Mesendoderm (in vitro differentiated cells): ENCODE measurements around the gene MAOB.

Experiments used
- DNase-seq: peaks from one replicate; pipeline ENCODE4 v3.0.0; 2013
- H2AK5ac ChIP-seq: 2 replicates; pipeline ENCODE4 v1.6.1; 2013; ENCODE audit warnings: low read length, inconsistent platforms
- H2BK120ac ChIP-seq: 2 replicates; pipeline ENCODE4 v1.6.1; 2013; ENCODE audit warnings: low read depth, mild to moderate bottlenecking, low read length, moderate library complexity, mixed read lengths
- H2BK15ac ChIP-seq: replicated peaks from 2 replicates; pipeline ENCODE4 v1.6.1; 2013; ENCODE audit warnings: low read depth, mild to moderate bottlenecking, moderate library complexity
- H2BK5ac ChIP-seq: 2 replicates; pipeline ENCODE4 v1.6.1; 2013; ENCODE audit warnings: low read length, inconsistent platforms
- H3K18ac ChIP-seq: 2 replicates; pipeline ENCODE4 v1.6.1; 2013; ENCODE audit warnings: mild to moderate bottlenecking, low read length, mixed read lengths
- H3K23ac ChIP-seq: one replicate; pipeline ENCODE4 v1.6.1; 2013; ENCODE audit warnings: low read length
- H3K27ac ChIP-seq: 2 replicates; pipeline ENCODE4 v1.5.1; 2013; ENCODE audit warnings: low read depth, mild to moderate bottlenecking, inconsistent platforms, low read length, moderate library complexity
- H3K27me3 ChIP-seq: 2 replicates; pipeline ENCODE4 v1.6.1; 2013; ENCODE audit warnings: low read length, control low read depth, mild to moderate bottlenecking, inconsistent platforms; ENCODE audit not compliant: insufficient read depth, poor library complexity
- H3K36me3 ChIP-seq: 2 replicates; pipeline ENCODE4 v1.6.1; 2013; ENCODE audit warnings: low read length, inconsistent platforms; ENCODE audit not compliant: control insufficient read depth, insufficient read depth
- H3K4ac ChIP-seq: one replicate; pipeline ENCODE4 v1.6.1; 2013; ENCODE audit warnings: low read depth, mild to moderate bottlenecking, low read length, moderate library complexity
- H3K4me1 ChIP-seq: 2 replicates; pipeline ENCODE4 v1.6.1; 2013; ENCODE audit warnings: low read depth, low read length, inconsistent platforms; ENCODE audit not compliant: control insufficient read depth
- H3K4me2 ChIP-seq: 2 replicates; pipeline ENCODE4 v1.6.1; 2013; ENCODE audit warnings: low read length
- H3K4me3 ChIP-seq: 2 replicates; pipeline ENCODE4 v1.5.1; 2013; ENCODE audit warnings: mild to moderate bottlenecking, low read length
- H3K56ac ChIP-seq: one replicate; pipeline ENCODE4 v1.6.1; 2013; ENCODE audit warnings: low read length
- H3K79me1 ChIP-seq: 2 replicates; pipeline ENCODE4 v1.6.1; 2013; ENCODE audit warnings: low read length, inconsistent platforms
- H3K79me2 ChIP-seq: 2 replicates; pipeline ENCODE4 v1.6.1; 2013; ENCODE audit warnings: mild to moderate bottlenecking, low read length; ENCODE audit not compliant: control insufficient read depth, insufficient read depth
- H3K9ac ChIP-seq: 2 replicates; pipeline ENCODE4 v1.6.1; 2013; ENCODE audit warnings: low read length, inconsistent platforms
- H4K5ac ChIP-seq: one replicate; pipeline ENCODE4 v1.6.1; 2013; ENCODE audit warnings: low read length
- H4K8ac ChIP-seq: one replicate; pipeline ENCODE4 v1.6.1; 2013; ENCODE audit warnings: low read depth, mild to moderate bottlenecking, control low read depth, low read length, moderate library complexity
- WGBS: extraction: QIAGEN DNeasy Blood & Tissue Kit; methylation state at CpG from one replicate; pipeline ENCODE4 v1.1.7; 2013; ENCODE audit warnings: low lambda C conversion rate, missing lambda C conversion rate; ENCODE audit not compliant: insufficient coverage; ENCODE audit errors: extremely low coverage; 5-methylcytosine and 5-hydroxymethylcytosine counted together

Gene MAOB

DNA sequence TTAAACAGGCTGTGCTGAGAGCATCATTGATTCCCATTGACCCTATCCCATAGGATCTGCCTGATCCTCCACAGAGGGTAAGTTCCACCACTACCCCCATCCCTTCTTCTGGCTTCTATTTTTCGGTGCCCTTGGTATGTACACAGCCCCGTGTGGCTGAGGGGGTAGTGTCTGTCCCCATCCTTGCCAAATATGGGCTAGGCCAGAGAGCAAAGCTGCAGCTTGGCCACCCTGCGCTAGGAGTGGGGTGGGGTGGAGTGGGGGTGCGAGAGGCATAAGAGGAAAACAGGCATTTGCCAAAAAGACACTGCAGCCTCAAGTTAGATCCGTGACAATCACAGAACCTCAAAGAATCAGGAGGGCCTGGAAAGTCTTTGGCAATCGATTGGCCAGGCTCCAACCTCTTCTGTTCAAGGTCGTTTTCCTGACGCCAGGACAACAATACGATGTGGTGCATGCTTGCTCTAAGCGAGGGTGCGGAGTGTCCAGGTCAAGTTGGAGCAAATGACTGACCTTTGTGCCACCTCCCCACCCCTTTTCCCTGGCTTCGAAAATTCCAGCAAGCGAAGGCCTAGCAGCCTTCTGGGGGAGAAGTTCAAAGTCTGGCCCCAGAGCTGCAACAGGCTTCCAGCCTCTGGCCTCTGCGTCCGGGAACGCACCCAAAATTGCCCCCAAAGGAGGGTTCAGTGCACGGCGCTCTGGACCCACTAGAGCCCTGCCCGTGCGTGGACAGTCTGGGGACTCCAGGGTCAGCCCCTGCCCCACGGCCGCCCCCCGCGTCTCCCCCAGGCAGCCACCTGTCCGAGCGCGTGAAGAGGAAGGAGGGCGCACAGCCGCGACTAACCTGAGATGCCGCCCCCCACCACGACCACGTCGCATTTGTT is 598 bp downstream of the MAOB start:
- Histone ChIP-seq H2BK120ac (no peak overlapping the region), H2BK5ac (no peak overlapping the region), H3K36me3 (no peaks in the 10 kb centered on the region), H3K79me2 (no peaks in the 10 kb centered on the region), H3K9ac (no peak overlapping the region), H3K56ac (peak overlapping the region; percentile 67), H3K23ac (no peak overlapping the region), H3K4me3 (no peak overlapping the region), H3K27me3 (no peaks in the 10 kb centered on the region), H2BK15ac (no peak overlapping the region), H3K79me1 (no peaks in the 10 kb centered on the region), H3K4ac (no peak overlapping the region), H4K8ac (no peak overlapping the region), H3K4me1 (no peaks in the 10 kb centered on the region), H4K5ac (no peak overlapping the region), H3K27ac (no peak overlapping the region), H3K4me2 (no peak overlapping the region), H3K18ac (no peak overlapping the region), H2AK5ac (no peak overlapping the region)
- no peak for DNase-seq
- no CpG with 5 or more reads among the region's 34 CpGs for WGBS

DNA sequence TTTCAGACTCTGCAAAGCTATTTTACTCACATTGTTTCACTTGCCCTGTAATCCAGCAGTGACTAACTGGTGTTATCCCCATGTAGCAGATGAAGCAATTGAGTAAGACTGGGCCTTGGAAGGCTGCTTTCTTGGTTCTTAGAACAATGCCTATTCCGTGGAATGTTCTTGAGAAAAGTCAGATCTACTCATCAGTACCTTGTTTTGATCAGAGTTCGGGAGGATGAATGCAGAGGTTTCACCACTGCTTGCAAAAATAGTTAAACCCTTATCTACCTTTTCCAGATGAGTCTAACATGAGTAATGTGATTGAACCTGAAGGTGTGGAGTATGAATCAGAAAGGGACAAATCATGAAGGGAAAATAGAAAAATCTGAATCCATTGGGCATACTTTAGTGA is 1.8 kb downstream of the MAOB start:
- H3K79me2 ChIP-seq = no peaks in the 10 kb centered on the region
- no peak overlapping the region for H3K4ac ChIP-seq
- no peak overlapping the region for H3K23ac ChIP-seq
- H2AK5ac ChIP-seq = no peak overlapping the region
- H3K9ac ChIP-seq = no peak overlapping the region
- no peak overlapping the region for H4K8ac ChIP-seq
- DNase-seq = no peak
- H4K5ac ChIP-seq = no peak overlapping the region
- no peak overlapping the region for H3K4me2 ChIP-seq
- no peak overlapping the region for H3K18ac ChIP-seq
- H3K27me3 ChIP-seq = no peaks in the 10 kb centered on the region
- H2BK120ac ChIP-seq = no peak overlapping the region
- no peaks in the 10 kb centered on the region for H3K79me1 ChIP-seq
- H3K27ac ChIP-seq = no peak overlapping the region
- H3K4me1 ChIP-seq = no peaks in the 10 kb centered on the region
- H3K56ac ChIP-seq = no peak overlapping the region
- no peak overlapping the region for H3K4me3 ChIP-seq
- no peaks in the 10 kb centered on the region for H3K36me3 ChIP-seq
- no peak overlapping the region for H2BK15ac ChIP-seq
- WGBS = no CpG with 5 or more reads among the region's 2 CpGs
- no peak overlapping the region for H2BK5ac ChIP-seq

DNA sequence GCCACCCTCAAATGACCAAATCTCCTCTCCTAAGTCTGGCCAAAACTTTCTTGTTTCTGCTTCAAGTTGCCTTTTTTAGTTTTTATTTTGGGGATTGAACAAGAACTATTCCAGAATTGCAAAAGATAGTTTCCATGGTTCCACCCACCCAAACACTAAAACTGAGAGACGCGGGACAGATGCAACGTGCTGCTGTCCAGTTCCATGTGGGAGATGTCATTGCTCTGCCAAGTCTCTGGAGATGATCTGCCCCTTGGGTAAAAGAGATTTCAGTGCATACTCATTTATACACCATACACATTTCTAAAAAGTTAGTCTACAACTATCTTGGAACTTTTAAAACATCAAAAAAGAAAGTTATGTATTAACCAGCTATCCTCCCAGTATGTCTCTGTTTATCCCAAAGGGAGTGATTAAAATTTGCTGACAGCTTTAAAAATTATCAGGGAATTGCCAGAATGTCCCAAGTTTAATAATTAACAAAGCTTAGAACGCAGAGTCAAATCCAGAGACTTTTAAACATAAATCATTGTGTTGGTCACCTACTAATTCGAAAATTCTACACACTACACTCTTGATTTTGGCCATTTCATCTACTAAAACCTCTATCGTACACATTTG is 3.2 kb downstream of the MAOB start:
- no peak overlapping the region for H3K4me2 ChIP-seq
- H3K4me3 ChIP-seq = no peak overlapping the region
- no peak overlapping the region for H2BK15ac ChIP-seq
- no peak overlapping the region for H3K4ac ChIP-seq
- H3K23ac ChIP-seq = no peak overlapping the region
- WGBS = 80% methylated on average over 1 of the region's 6 CpGs
- no peak overlapping the region for H4K5ac ChIP-seq
- H3K4me1 ChIP-seq = no peaks in the 10 kb centered on the region
- H3K36me3 ChIP-seq = no peaks in the 10 kb centered on the region
- no peak overlapping the region for H3K9ac ChIP-seq
- H3K79me1 ChIP-seq = no peaks in the 10 kb centered on the region
- no peak overlapping the region for H2AK5ac ChIP-seq
- no peak overlapping the region for H2BK120ac ChIP-seq
- no peaks in the 10 kb centered on the region for H3K79me2 ChIP-seq
- DNase-seq = no peak
- H4K8ac ChIP-seq = no peak overlapping the region
- no peak overlapping the region for H2BK5ac ChIP-seq
- H3K18ac ChIP-seq = no peak overlapping the region
- no peak overlapping the region for H3K27ac ChIP-seq
- no peaks in the 10 kb centered on the region for H3K27me3 ChIP-seq
- H3K56ac ChIP-seq = no peak overlapping the region

DNA sequence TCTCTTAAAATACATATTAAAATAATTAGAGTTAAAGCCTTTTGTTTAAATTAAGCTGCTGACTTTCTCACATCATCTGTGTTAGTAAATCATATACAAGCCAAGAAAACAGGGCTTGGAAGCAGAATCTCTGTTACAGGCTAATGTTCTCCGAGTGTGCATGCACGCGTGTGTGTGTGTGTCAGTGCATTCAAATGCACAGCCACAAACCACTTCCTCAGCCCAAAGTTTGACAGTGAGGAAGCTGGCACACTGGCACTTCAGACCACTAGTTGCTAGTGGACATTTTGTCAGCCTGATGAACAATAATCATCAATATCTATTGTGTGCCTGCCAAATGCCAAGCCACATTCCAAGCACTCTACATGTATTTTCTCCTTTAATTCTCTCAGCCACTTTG is 5.6 kb downstream of the MAOB start:
- H3K36me3 ChIP-seq = no peaks in the 10 kb centered on the region

DNA sequence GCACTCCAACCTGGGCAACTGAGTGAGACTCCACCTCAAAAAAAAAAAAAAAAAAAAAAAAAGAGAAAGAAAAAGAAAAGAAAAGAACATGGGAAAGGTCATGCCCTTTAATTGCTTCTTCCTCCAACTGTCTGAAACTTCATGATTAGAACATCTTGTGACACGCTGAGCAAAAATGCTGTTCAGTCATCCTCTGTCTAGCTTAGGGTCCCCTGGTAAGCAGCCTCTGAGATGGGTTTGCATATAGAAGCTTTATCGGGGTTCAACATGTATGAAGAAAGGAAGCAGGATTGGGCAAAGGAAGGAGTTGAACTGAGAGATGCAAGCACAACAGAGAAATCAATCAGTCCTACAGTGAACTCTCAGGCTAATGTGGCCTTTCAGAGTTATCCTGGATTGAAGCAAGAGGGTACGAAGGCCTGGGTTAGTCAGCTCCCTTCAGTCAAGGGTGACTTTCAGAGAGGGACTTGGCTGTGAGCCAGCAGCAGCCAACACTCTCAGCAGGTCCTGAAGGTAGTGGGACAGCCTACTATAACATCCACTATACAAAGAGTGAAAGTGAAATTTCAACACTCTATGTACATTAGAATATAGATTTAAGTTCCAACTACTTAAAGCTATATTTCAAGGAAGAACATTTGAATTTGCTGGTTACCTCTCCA is 11.4 kb downstream of the MAOB start:
- no peak overlapping the region for H3K9ac ChIP-seq
- no peaks in the 10 kb centered on the region for H3K4me1 ChIP-seq
- no peak overlapping the region for H3K4ac ChIP-seq
- H2BK5ac ChIP-seq = no peak overlapping the region
- no peak overlapping the region for H3K27ac ChIP-seq
- no peak overlapping the region for H2AK5ac ChIP-seq
- H3K4me2 ChIP-seq = no peak overlapping the region
- H3K23ac ChIP-seq = no peak overlapping the region
- H2BK120ac ChIP-seq = no peak overlapping the region
- no CpG with 5 or more reads among the region's 3 CpGs for WGBS
- H3K27me3 ChIP-seq = no peaks in the 10 kb centered on the region
- H3K79me1 ChIP-seq = no peaks in the 10 kb centered on the region
- H3K79me2 ChIP-seq = no peaks in the 10 kb centered on the region
- H2BK15ac ChIP-seq = no peak overlapping the region
- H4K8ac ChIP-seq = no peak overlapping the region
- H4K5ac ChIP-seq = no peak overlapping the region
- H3K36me3 ChIP-seq = no peaks in the 10 kb centered on the region
- H3K56ac ChIP-seq = no peak overlapping the region
- no peak for DNase-seq
- H3K18ac ChIP-seq = no peak overlapping the region
- H3K4me3 ChIP-seq = no peak overlapping the region

More for the DNA sequence above, 5.6 kb downstream of the MAOB start:
- H2BK5ac ChIP-seq = no peak overlapping the region
- no peak overlapping the region for H3K23ac ChIP-seq
- H3K27me3 ChIP-seq = no peaks in the 10 kb centered on the region
- no peak overlapping the region for H3K9ac ChIP-seq
- DNase-seq = no peak
- WGBS = no CpG with 5 or more reads among the region's 3 CpGs
- no peak overlapping the region for H3K4me2 ChIP-seq
- no peak overlapping the region for H3K18ac ChIP-seq
- H4K5ac ChIP-seq = no peak overlapping the region
- no peak overlapping the region for H4K8ac ChIP-seq
- H3K4me3 ChIP-seq = no peak overlapping the region
- no peak overlapping the region for H2BK15ac ChIP-seq
- H3K79me2 ChIP-seq = no peaks in the 10 kb centered on the region
- H3K4ac ChIP-seq = no peak overlapping the region
- H2AK5ac ChIP-seq = no peak overlapping the region
- no peak overlapping the region for H2BK120ac ChIP-seq
- H3K4me1 ChIP-seq = no peaks in the 10 kb centered on the region
- H3K56ac ChIP-seq = no peak overlapping the region
- no peaks in the 10 kb centered on the region for H3K79me1 ChIP-seq
- H3K27ac ChIP-seq = no peak overlapping the region
